ENCODE results near the gene APLP1. TPM values are rescaled to one million over a fixed set of nuclear protein-coding genes. Genes with fewer than 3 reads are reported as not detected.
A peak's percentile ranks its signal among the peaks of the same experiment; 100 is the strongest.

The APLP1 gene
- total and polyA plus RNA-seq, 2 experiments from 2014 or later = 10.6 to 16.8 TPM

DNA sequence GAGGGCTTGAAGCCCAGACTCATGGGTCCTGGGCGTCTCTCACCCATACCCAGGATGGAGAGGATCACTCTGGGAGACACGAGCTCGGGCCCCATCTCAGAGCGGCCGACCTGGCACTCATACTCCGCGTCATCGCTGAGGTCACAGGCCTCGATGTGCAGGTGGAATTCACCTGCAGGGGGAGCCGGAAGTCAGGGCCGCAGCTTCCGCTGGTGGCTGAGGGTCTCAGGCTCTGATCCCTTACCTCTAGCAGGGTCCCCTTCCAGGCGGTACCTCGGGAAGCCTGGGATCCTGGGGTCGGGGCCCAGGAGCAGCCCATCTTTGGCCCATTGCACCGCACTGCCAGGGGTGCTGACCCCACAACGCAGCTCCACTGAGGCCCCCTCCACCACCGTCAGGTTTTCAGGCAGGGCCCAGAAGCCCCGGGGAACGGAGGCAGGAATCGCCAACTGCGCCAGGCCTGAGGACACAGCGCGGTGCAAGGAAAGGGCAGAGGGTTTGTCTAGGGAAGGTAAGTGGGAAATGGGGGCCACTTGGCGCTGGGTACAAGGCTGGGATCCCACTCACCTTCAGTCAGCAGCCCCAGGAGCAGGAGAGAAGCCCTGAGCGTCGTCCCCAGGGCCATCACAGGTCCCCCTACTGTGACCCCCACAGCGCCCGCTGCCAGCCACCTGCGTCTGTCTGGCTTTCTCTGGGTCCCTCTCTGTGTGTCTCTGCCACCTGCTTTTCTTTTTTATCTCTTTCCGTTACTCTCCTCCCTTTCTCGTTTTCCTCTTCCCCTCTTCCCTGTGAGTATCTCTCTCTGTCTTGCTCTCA, 17.0 kb upstream of the APLP1 start:
- H3K9me3 ChIP-seq (ENCODE audit: low read depth) = no peaks in the 10 kb centered on the region
- H4K20me1 ChIP-seq (ENCODE audit: insufficient read depth) = no peaks in the 10 kb centered on the region
- no peaks in the 10 kb centered on the region for H3K4me1 ChIP-seq (ENCODE audit: insufficient read depth)
- no peak overlapping the region for H3K4me2 ChIP-seq (ENCODE audit: unreplicated experiment)
- no peaks in the 10 kb centered on the region for H3K79me2 ChIP-seq (ENCODE audit: insufficient read depth)
- H3K36me3 ChIP-seq (ENCODE audit: low read depth) = no peaks in the 10 kb centered on the region
- no peak overlapping the region for H3K4me3 ChIP-seq
- no peak overlapping the region for H3K9ac ChIP-seq
- no peak overlapping the region for H3K27ac ChIP-seq
- H2AFZ ChIP-seq = no peak overlapping the region
- no peak for DNase-seq
- no peaks in the 10 kb centered on the region for H3F3A ChIP-seq (ENCODE audit: insufficient read depth)
- no peaks in the 10 kb centered on the region for H3K9me2 ChIP-seq (ENCODE audit: insufficient read depth)
- in situ Hi-C loops (cut with MboI) = no loop called here
- TF ChIP-seq EZH2phosphoT487 (IDR thresholded peaks at IDR 0.05; ENCODE audit: insufficient read depth, low read depth) (no peak), EZH2 (IDR thresholded peaks at IDR 0.05; ENCODE audit: insufficient read depth, poor library complexity, severe bottlenecking) (no peak)
- WGBS, 2 experiments (ENCODE audit: low coverage in 1 of 2, low lambda C conversion rate in 2 of 2, missing lambda C conversion rate in 2 of 2) = 41 to 47% methylated on average over 25 to 32 of the region's 32 CpGs
- H3K27me3 ChIP-seq (replicated peaks; ENCODE audit: insufficient read depth) = peaks cover 76% of the 10 kb centered on the region

DNA sequence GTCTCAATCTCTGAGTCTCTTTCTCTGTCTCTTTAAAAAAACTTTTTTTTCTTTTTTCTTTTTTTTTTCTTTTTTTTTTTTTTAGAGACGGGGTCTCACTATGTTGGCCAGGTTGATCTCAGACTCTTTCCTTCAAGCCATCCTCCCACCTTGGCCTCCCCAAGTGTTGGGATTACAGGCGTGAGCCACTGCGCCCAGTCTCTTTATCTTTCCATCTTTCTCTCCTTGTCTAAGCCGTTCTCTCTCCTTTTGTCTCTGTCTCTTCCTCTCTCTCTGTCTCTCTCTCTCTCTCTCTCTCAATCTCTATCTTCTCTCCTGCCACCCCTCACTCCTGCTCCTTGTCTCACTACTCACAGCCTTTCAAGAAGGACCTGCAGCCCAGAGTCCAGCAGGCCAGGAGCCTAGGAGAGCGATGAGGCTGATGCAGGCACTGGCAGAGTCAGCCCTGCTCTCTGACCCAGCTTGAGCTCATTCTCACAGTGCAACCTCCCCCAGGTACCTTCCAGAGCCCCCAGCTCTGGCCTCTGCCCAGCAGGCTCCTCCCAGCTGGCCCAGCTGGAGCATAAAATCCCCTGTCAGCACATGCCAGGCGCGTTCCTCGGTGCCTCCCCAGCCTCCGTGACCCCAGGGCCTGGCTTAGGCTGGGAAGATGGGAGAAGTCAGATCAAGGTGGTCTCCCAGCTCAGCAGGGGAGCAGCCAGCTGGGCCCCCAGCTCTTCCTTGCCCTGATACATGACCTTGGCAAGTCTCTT, 16.2 kb upstream of the APLP1 start, which contains the start of gene NPHS1:
Gene NPHS1 (minus strand): TSS at position 476 of the 752 bp plus-strand sequence. CDS start 667 bp downstream, outside the sequence.
- no peak within 1 kb of the TSS for H2AFZ ChIP-seq
- DNase-seq = no peak
- H3K9ac ChIP-seq = no peak within 1 kb of the TSS
- H3K9me3 ChIP-seq (ENCODE audit: low read depth) = no peaks in the 10 kb centered on the region
- in situ Hi-C loops (cut with MboI) = no loop called here
- H3K27me3 ChIP-seq (replicated peaks; ENCODE audit: insufficient read depth) = peaks cover 78% of the 10 kb centered on the region
- WGBS, 2 experiments (ENCODE audit: low coverage in 1 of 2, low lambda C conversion rate in 2 of 2, missing lambda C conversion rate in 2 of 2) = 28 to 32% methylated on average over 8 to 9 of the region's 9 CpGs
- no peaks in the 10 kb centered on the region for H3K4me1 ChIP-seq (ENCODE audit: insufficient read depth)
- H3F3A ChIP-seq (ENCODE audit: insufficient read depth) = no peaks in the 10 kb centered on the region
- no peaks in the 10 kb centered on the region for H3K79me2 ChIP-seq (ENCODE audit: insufficient read depth)
- no peak within 1 kb of the TSS for H3K27ac ChIP-seq
- no peak within 1 kb of the TSS for H3K4me2 ChIP-seq (ENCODE audit: unreplicated experiment)
- no peaks in the 10 kb centered on the region for H3K9me2 ChIP-seq (ENCODE audit: insufficient read depth)
- TF ChIP-seq EZH2phosphoT487 (IDR thresholded peaks at IDR 0.05; ENCODE audit: insufficient read depth, low read depth) (no peak), EZH2 (IDR thresholded peaks at IDR 0.05; ENCODE audit: insufficient read depth, poor library complexity, severe bottlenecking) (no peak)
- H4K20me1 ChIP-seq (ENCODE audit: insufficient read depth) = no peaks in the 10 kb centered on the region
- no peak within 1 kb of the TSS for H3K4me3 ChIP-seq
- no peaks in the 10 kb centered on the region for H3K36me3 ChIP-seq (ENCODE audit: low read depth)

GRCh38 chr19:35853038-35853756, 15.2 kb upstream of the APLP1 start:
- Histone ChIP-seq H3K9ac (no peak overlapping the region), H3K4me3 (no peak overlapping the region), H3K79me2 (ENCODE audit: insufficient read depth) (no peaks in the 10 kb centered on the region), H4K20me1 (ENCODE audit: insufficient read depth) (no peaks in the 10 kb centered on the region), H2AFZ (no peak overlapping the region), H3K9me3 (ENCODE audit: low read depth) (no peaks in the 10 kb centered on the region), H3F3A (ENCODE audit: insufficient read depth) (no peaks in the 10 kb centered on the region), H3K36me3 (ENCODE audit: low read depth) (no peaks in the 10 kb centered on the region), H3K27ac (no peak overlapping the region), H3K27me3 (replicated peaks; ENCODE audit: insufficient read depth) (peaks cover 79% of the 10 kb centered on the region), H3K4me2 (ENCODE audit: unreplicated experiment) (no peak overlapping the region), H3K9me2 (ENCODE audit: insufficient read depth) (no peaks in the 10 kb centered on the region), H3K4me1 (ENCODE audit: insufficient read depth) (no peaks in the 10 kb centered on the region)
- 10 to 13% methylated on average over 8 of the region's 8 CpGs for WGBS, 2 experiments (ENCODE audit: low coverage in 1 of 2, low lambda C conversion rate in 2 of 2, missing lambda C conversion rate in 2 of 2)
- in situ Hi-C loops (cut with MboI) = no loop called here
- TF ChIP-seq EZH2 (IDR thresholded peaks at IDR 0.05; ENCODE audit: insufficient read depth, poor library complexity, severe bottlenecking) = no peak
- TF ChIP-seq EZH2phosphoT487 (IDR thresholded peaks at IDR 0.05; ENCODE audit: insufficient read depth, low read depth) = no peak
- DNase-seq = no peak

GRCh38 chr19:35856546-35857149, 11.7 kb upstream of the APLP1 start, which contains the start of gene KIRREL2:
Gene KIRREL2 (plus strand): TSS chr19:35856911. CDS start chr19:35857120, 209 bp downstream.
- no peak for DNase-seq
- H3K36me3 ChIP-seq (ENCODE audit: low read depth) = no peaks in the 10 kb centered on the region
- H4K20me1 ChIP-seq (ENCODE audit: insufficient read depth) = no peaks in the 10 kb centered on the region
- in situ Hi-C loops (cut with MboI) = no loop called here
- no peak within 1 kb of the TSS for H3K27ac ChIP-seq
- H3K79me2 ChIP-seq (ENCODE audit: insufficient read depth) = no peaks in the 10 kb centered on the region
- peak within 1 kb of the TSS; percentile 73 for H3K4me3 ChIP-seq
- 2% methylated on average over 30 to 38 of the region's 42 CpGs for WGBS, 2 experiments (ENCODE audit: low coverage in 1 of 2, low lambda C conversion rate in 2 of 2, missing lambda C conversion rate in 2 of 2)
- H3K27me3 ChIP-seq (replicated peaks; ENCODE audit: insufficient read depth) = peaks cover 75% of the 10 kb centered on the region
- no peaks in the 10 kb centered on the region for H3K4me1 ChIP-seq (ENCODE audit: insufficient read depth)
- H2AFZ ChIP-seq = peak within 1 kb of the TSS; percentile 77
- no peaks in the 10 kb centered on the region for H3F3A ChIP-seq (ENCODE audit: insufficient read depth)
- peak within 1 kb of the TSS; percentile 20; the same call in 1 of the 2 replicates for H3K9ac ChIP-seq
- no peaks in the 10 kb centered on the region for H3K9me2 ChIP-seq (ENCODE audit: insufficient read depth)
- H3K4me2 ChIP-seq (ENCODE audit: unreplicated experiment) = peak within 1 kb of the TSS; percentile 81
- no peaks in the 10 kb centered on the region for H3K9me3 ChIP-seq (ENCODE audit: low read depth)
- TF ChIP-seq EZH2phosphoT487 (IDR thresholded peaks at IDR 0.05; ENCODE audit: insufficient read depth, low read depth) (no peak), EZH2 (IDR thresholded peaks at IDR 0.05; ENCODE audit: insufficient read depth, poor library complexity, severe bottlenecking) (no peak)

Data from GM23248 (cell line).